ENCODE data around the gene EHD4.

The EHD4 gene

GRCh38 chr15:41933771-41934170, 38.6 kb downstream of the EHD4 start:
- no peak for DNase-seq

GRCh38 chr15:41933326-41933725, 39.0 kb downstream of the EHD4 start:
- no peak for DNase-seq

GRCh38 chr15:41932511-41933289, 39.7 kb downstream of the EHD4 start:
- no peak for DNase-seq

GRCh38 chr15:41932101-41932500, 40.3 kb downstream of the EHD4 start:
- no peak for DNase-seq

GRCh38 chr15:41930867-41931222, 41.5 kb downstream of the EHD4 start:
- no peak for DNase-seq

- DNase-seq = no peak
These were observed 42.0 kb downstream of the EHD4 start for GRCh38 chr15:41930221-41930866.

- DNase-seq = no peak
These were observed 43.4 kb downstream of the EHD4 start for GRCh38 chr15:41928637-41929620.

- no peak for DNase-seq
These were observed 44.3 kb downstream of the EHD4 start for GRCh38 chr15:41928100-41928499.

- DNase-seq = no peak
These were observed 44.8 kb downstream of the EHD4 start for GRCh38 chr15:41927536-41927935.

GRCh38 chr15:41926185-41927056, 45.9 kb downstream of the EHD4 start:
- no peak for DNase-seq

GRCh38 chr15:41925086-41925608, 47.2 kb downstream of the EHD4 start:
- no peak for DNase-seq

GRCh38 chr15:41923401-41923997, 48.9 kb downstream of the EHD4 start:
- no peak for DNase-seq

GRCh38 chr15:41922353-41922752, 50.0 kb downstream of the EHD4 start:
- DNase-seq = no peak

- no peak for DNase-seq
These were observed 50.7 kb downstream of the EHD4 start for GRCh38 chr15:41921639-41922038.

GRCh38 chr15:41921167-41921566, 51.2 kb downstream of the EHD4 start:
- no peak for DNase-seq

- no peak for DNase-seq
These were observed 52.3 kb downstream of the EHD4 start for GRCh38 chr15:41919954-41920538.

GRCh38 chr15:41919201-41919820, 53.0 kb downstream of the EHD4 start:
- DNase-seq = no peak

- no peak for DNase-seq
These were observed 53.7 kb downstream of the EHD4 start for GRCh38 chr15:41918506-41919126.

- no peak for DNase-seq
These were observed 54.5 kb downstream of the EHD4 start for GRCh38 chr15:41917767-41918430.

All from NK-92 treated with Interleukin-12 subunit alpha and Interleukin-12 subunit beta, amount 100 ng/mL, for 24 hours (cell line).